Caco-2 (cell line): ENCODE results near the gene SESTD1. TPM values are rescaled to one million over a fixed set of nuclear protein-coding genes. Genes with fewer than 3 reads are reported as not detected.

ENCODE experiments used
- BruUV-seq: library from RNA; stranded (reverse); fragments of 400-500 nt; replicated peaks from 2 replicates; lab custom pipeline; 2021; lab: Mats Ljungman, UMichigan
- CTCF ChIA-PET: fragments of 300-600 bp; sonication (Branson Sonifier 250); formaldehyde crosslinking; loops from one replicate; lab custom pipeline; 2022; ENCODE audit warnings: antibody characterized with exemption; lab: Charles Lee
- POLR2A ChIA-PET: fragments of 300-600 bp; sonication (Branson Sonifier 250); formaldehyde crosslinking; loops from one replicate; lab custom pipeline; 2022; ENCODE audit warnings: antibody characterized with exemption; lab: Charles Lee
- DNase-seq, 2 experiments: peaks; one replicate each; pipeline versions ENCODE4 v3.0.0 to v3.0.0-alpha.2; 2020 to 2022
- H3K27me3 ChIP-seq: replicated peaks from 2 replicates; pipeline ENCODE4 v1.6.0; 2011; ENCODE audit warnings: low read length; ENCODE audit not compliant: control insufficient read depth, insufficient read depth
- H3K36me3 ChIP-seq: 2 replicates; pipeline ENCODE4 v1.5.1; 2011; ENCODE audit warnings: low read length; ENCODE audit not compliant: control insufficient read depth, insufficient read depth
- H3K4me1 ChIP-seq: fragments of 250-450 bp; sonication (Bioruptor Pico); 2 replicates; pipeline ENCODE4 v1.5.1; 2020; ENCODE audit warnings: mild to moderate bottlenecking
- H3K4me3 ChIP-seq: 2 replicates; pipeline ENCODE4 v1.5.1; 2011; ENCODE audit warnings: low read depth, mild to moderate bottlenecking, control low read depth, low read length
- H3K9me3 ChIP-seq: fragments of 250-450 bp; sonication (Bioruptor Pico); 2 replicates; pipeline ENCODE4 v1.5.1; 2020; ENCODE audit warnings: mild to moderate bottlenecking, moderate library complexity
- H3K27ac Mint-ChIP-seq: one replicate; pipeline ENCODE4 v1.8.0; 2022; ENCODE audit warnings: mixed read lengths; ENCODE audit not compliant: unreplicated experiment
- H3K27me3 Mint-ChIP-seq: one replicate; pipeline ENCODE4 v1.8.0; 2022; ENCODE audit warnings: mixed read lengths; ENCODE audit not compliant: insufficient read depth, unreplicated experiment
- H3K36me3 Mint-ChIP-seq: one replicate; pipeline ENCODE4 v1.8.0; 2022; ENCODE audit warnings: mild to moderate bottlenecking, mixed read lengths; ENCODE audit not compliant: insufficient read depth, unreplicated experiment
- H3K4me1 Mint-ChIP-seq: one replicate; pipeline ENCODE4 v1.8.0; 2022; ENCODE audit warnings: low read depth, mixed read lengths; ENCODE audit not compliant: unreplicated experiment
- H3K4me3 Mint-ChIP-seq: one replicate; pipeline ENCODE4 v1.8.0; 2022; ENCODE audit warnings: mild to moderate bottlenecking, moderate library complexity, mixed read lengths; ENCODE audit not compliant: unreplicated experiment
- H3K9me3 Mint-ChIP-seq: one replicate; pipeline ENCODE4 v1.8.0; 2022; ENCODE audit warnings: mixed read lengths; ENCODE audit not compliant: unreplicated experiment
- CTCF ChIP-seq, 2 experiments: fragments of 200-600 bp in 1 of 2; IDR thresholded peaks; 1 replicate in 1 of 2; 2 replicates in 1 of 2; pipeline versions ENCODE4 v1.5.1 to v1.8.0; 2011 to 2022; ENCODE audit warnings: antibody characterized with exemption in 1 of 2, control low read depth in 1 of 2, inconsistent platforms in 1 of 2, low read depth in 1 of 2, low read length in 1 of 2, mild to moderate bottlenecking in 1 of 2, moderate library complexity in 1 of 2; ENCODE audit not compliant: insufficient read depth in 1 of 2, severe bottlenecking in 1 of 2, unreplicated experiment in 1 of 2
- intact Hi-C: fragments of 100-400 bp; cut with micrococcal nuclease; formaldehyde crosslinking; loops from one replicate; pipeline ENCODE4 v1.10.0; 2022; ENCODE audit not compliant: unreplicated experiment
- total RNA-seq: library from RNA; stranded (reverse); gene quantifications from 2 replicates; pipeline ENCODE4 v1.2.3, GENCODE V29; 2022

SESTD1 gene
- total RNA-seq, 1 experiment from 2014 or later: 50.2 TPM

- H3K4me1 Mint-ChIP-seq: peaks cover 16% of the 10 kb centered on the region
- H3K36me3 Mint-ChIP-seq: no peaks in the 10 kb centered on the region
- peaks cover 14% of the 10 kb centered on the region for H3K9me3 Mint-ChIP-seq
- ChIA-PET CTCF (no interaction called here), POLR2A (no interaction called here)
- intact Hi-C loops: no loop called here
- no peak for DNase-seq
- no peaks in the 10 kb centered on the region for H3K27me3 Mint-ChIP-seq
- TF ChIP-seq CTCF (IDR thresholded peaks at IDR 0.05; ENCODE audit: insufficient read depth in 1 of 2, low read depth in 1 of 2, low read length in 1 of 2, severe bottlenecking in 1 of 2, unreplicated experiment in 1 of 2): no peak
- no TSS peak for BruUV-seq
- Histone ChIP-seq H3K36me3 (no peaks in the 10 kb centered on the region), H3K4me3 (no peak overlapping the region), H3K9me3 (no peaks in the 10 kb centered on the region), H3K4me1 (0 out of 2 replicates have a peak, but pooled peaks cover 18% of the 10 kb centered on the region), H3K27me3 (no peaks in the 10 kb centered on the region)
- no peak overlapping the region for H3K4me3 Mint-ChIP-seq
- H3K27ac Mint-ChIP-seq: no peak overlapping the region
These were observed 21.6 kb downstream of the SESTD1 start for GRCh38 chr2:179243046-179243445.

GRCh38 chr2:179240481-179241451 is 23.9 kb downstream of the SESTD1 start:
- peak in 1 of 2 experiments; percentile 13 for TF ChIP-seq CTCF (IDR thresholded peaks at IDR 0.05; ENCODE audit: insufficient read depth in 1 of 2, low read depth in 1 of 2, low read length in 1 of 2, severe bottlenecking in 1 of 2, unreplicated experiment in 1 of 2)
- peak overlapping the region; percentile 34 for H3K27ac Mint-ChIP-seq
- Histone ChIP-seq H3K36me3 (no peaks in the 10 kb centered on the region), H3K4me3 (no peak overlapping the region), H3K27me3 (no peaks in the 10 kb centered on the region), H3K9me3 (no peaks in the 10 kb centered on the region), H3K4me1 (0 out of 2 replicates have a peak, but pooled peaks cover 19% of the 10 kb centered on the region)
- H3K4me3 Mint-ChIP-seq: no peak overlapping the region
- H3K4me1 Mint-ChIP-seq: peaks cover 16% of the 10 kb centered on the region
- peaks cover 14% of the 10 kb centered on the region for H3K9me3 Mint-ChIP-seq
- no peaks in the 10 kb centered on the region for H3K36me3 Mint-ChIP-seq
- intact Hi-C loops: loop anchor here (2.0 kb wide), 1 partner anchor 22 kb away; no protein-coding TSS in a partner anchor
- H3K27me3 Mint-ChIP-seq: no peaks in the 10 kb centered on the region
- ChIA-PET POLR2A (no interaction called here), CTCF (no interaction called here)
- no TSS peak for BruUV-seq
- DNase-seq: no peak

DNA sequence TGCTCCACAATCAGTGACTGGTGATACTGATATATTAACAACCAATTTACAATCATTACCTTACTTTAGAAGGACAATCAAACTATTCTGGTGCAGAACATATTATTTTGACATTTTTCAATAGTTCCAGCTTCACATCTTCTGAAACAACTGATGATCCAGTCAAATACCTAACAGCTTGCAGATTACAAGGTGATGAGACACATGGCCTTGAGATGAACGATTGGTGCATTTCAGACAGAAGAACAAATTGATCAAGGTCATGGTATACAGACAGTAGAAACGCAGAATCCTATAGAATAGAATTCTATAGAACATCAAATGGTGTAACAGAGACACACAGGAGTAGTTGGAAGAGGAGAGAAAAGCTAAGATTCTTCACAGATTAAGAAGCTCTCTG is 24.8 kb downstream of the SESTD1 start:
- peaks cover 14% of the 10 kb centered on the region for H3K9me3 Mint-ChIP-seq
- no TSS peak for BruUV-seq
- DNase-seq: no peak
- Histone ChIP-seq H3K4me1 (0 out of 2 replicates have a peak, but pooled peaks cover 19% of the 10 kb centered on the region), H3K27me3 (no peaks in the 10 kb centered on the region), H3K4me3 (no peak overlapping the region), H3K9me3 (no peaks in the 10 kb centered on the region), H3K36me3 (no peaks in the 10 kb centered on the region)
- TF ChIP-seq CTCF (IDR thresholded peaks at IDR 0.05; ENCODE audit: insufficient read depth in 1 of 2, low read depth in 1 of 2, low read length in 1 of 2, severe bottlenecking in 1 of 2, unreplicated experiment in 1 of 2): no peak
- POLR2A ChIA-PET: no interaction called here
- H3K27ac Mint-ChIP-seq: no peak overlapping the region
- peaks cover 16% of the 10 kb centered on the region for H3K4me1 Mint-ChIP-seq
- intact Hi-C loops: loop anchor here (2.0 kb wide), 1 partner anchor 23 kb away; no protein-coding TSS in a partner anchor
- CTCF ChIA-PET: interaction anchor here (1.0 kb wide), 1 partner anchor 21 kb away, joined by 3 read pairs; no protein-coding TSS in a partner anchor
- H3K36me3 Mint-ChIP-seq: no peaks in the 10 kb centered on the region
- H3K4me3 Mint-ChIP-seq: no peak overlapping the region
- no peaks in the 10 kb centered on the region for H3K27me3 Mint-ChIP-seq
